GM12878 (cell line): ENCODE measurements around the gene NKD2. TPM values are rescaled to one million over a fixed set of nuclear protein-coding genes. Genes with fewer than 3 reads are reported as not detected.

Experiments used
- ATAC-seq: fragments of 200-7000 bp; cut with Tn5 transposase; 3 replicates; pipeline ENCODE4 v1.9.1; 2020; ENCODE audit warnings: mild to moderate bottlenecking, moderate library complexity
- BruUV-seq: library from RNA; stranded (reverse); fragments of 400-500 nt; replicated peaks from 2 replicates; lab custom pipeline; 2021; lab: Mats Ljungman, UMichigan
- CTCF ChIA-PET: fragments of 300-600 bp; sonication (Branson Sonifier 250); formaldehyde crosslinking; extraction: SDS; loops from one replicate; lab custom pipeline; 2021; ENCODE audit warnings: inconsistent platforms; lab: Yijun Ruan, JAX
- POLR2A ChIA-PET: fragments of 350-600 bp; formaldehyde crosslinking; extraction: SDS; loops from one replicate; lab custom pipeline; 2021; ENCODE audit warnings: inconsistent platforms; lab: Charles Lee
- RAD21 ChIA-PET: fragments of 300-600 bp; sonication (Branson Sonifier 250); formaldehyde crosslinking; loops from one replicate; lab custom pipeline; 2023; ENCODE audit warnings: antibody characterized with exemption; ENCODE audit not compliant: unreplicated experiment; lab: Charles Lee
- SMC1A ChIA-PET: fragments of 300-600 bp; sonication (Branson Sonifier 250); formaldehyde crosslinking; loops from one replicate; lab custom pipeline; 2023; ENCODE audit not compliant: unreplicated experiment, uncharacterized antibody; lab: Charles Lee
- DNase-seq: peaks from one replicate; pipeline ENCODE4 v3.0.0-alpha.2; 2011; ENCODE audit warnings: low read depth, low spot score
- FAIRE-seq: peaks from 3 replicates; lab custom pipeline; 2011; peaks lifted over from hg19 to GRCh38; lab: Jason Lieb, UNC
- H2AFZ ChIP-seq: 2 replicates; pipeline ENCODE4 v1.6.0; 2011; ENCODE audit warnings: low read depth, low read length, control low read depth; ENCODE audit not compliant: control insufficient read depth
- H3K27ac ChIP-seq: 2 replicates; pipeline ENCODE4 v1.5.1; 2011; ENCODE audit warnings: control low read depth; ENCODE audit not compliant: control insufficient read depth, insufficient read depth
- H3K27me3 ChIP-seq, 2 experiments: replicated peaks in 1 of 2; 2 replicates each; pipeline versions ENCODE4 v1.6.0 to v1.6.1; 2011; ENCODE audit warnings: low read length in 1 of 2; ENCODE audit not compliant: control insufficient read depth in 2 of 2, insufficient read depth in 2 of 2
- H3K36me3 ChIP-seq, 2 experiments: 2 replicates each; pipeline ENCODE4 v1.5.1; 2011; ENCODE audit warnings: low read length in 1 of 2; ENCODE audit not compliant: control insufficient read depth in 2 of 2, insufficient read depth in 2 of 2
- H3K4me1 ChIP-seq: 2 replicates; pipeline ENCODE4 v1.6.1; 2011; ENCODE audit warnings: mild to moderate bottlenecking, low read length, moderate library complexity, mixed read lengths; ENCODE audit not compliant: control insufficient read depth, insufficient read depth
- H3K4me2 ChIP-seq: 2 replicates; pipeline ENCODE4 v1.6.0; 2011; ENCODE audit warnings: control low read depth; ENCODE audit not compliant: control insufficient read depth, insufficient read depth
- H3K4me3 ChIP-seq: fragments of 200-600 bp; sonication (generic); 2 replicates; pipeline ENCODE4 v1.5.1; 2016
- H3K79me2 ChIP-seq: 2 replicates; pipeline ENCODE4 v1.6.0; 2011; ENCODE audit warnings: low read length; ENCODE audit not compliant: control insufficient read depth, insufficient read depth
- H3K9ac ChIP-seq: 2 replicates; pipeline ENCODE4 v1.8.0; 2011; ENCODE audit warnings: low read length, control low read depth, mixed read lengths; ENCODE audit not compliant: control insufficient read depth, insufficient read depth
- H3K9me3 ChIP-seq: replicated peaks from 3 replicates; pipeline ENCODE4 v1.5.1; 2011; ENCODE audit warnings: mild to moderate bottlenecking, low read length; ENCODE audit not compliant: control insufficient read depth, insufficient read depth
- H4K20me1 ChIP-seq: 2 replicates; pipeline ENCODE4 v1.6.0; 2011; ENCODE audit not compliant: control insufficient read depth, insufficient read depth
- CBX3 ChIP-seq: fragments of 200-600 bp; sonication (generic); IDR thresholded peaks from 2 replicates; pipeline ENCODE4 v1.6.1; 2016; ENCODE audit warnings: low read depth, borderline replicate concordance
- CBX5 ChIP-seq: sonication (generic); IDR thresholded peaks from 2 replicates; pipeline ENCODE4 v1.6.1; 2016; ENCODE audit warnings: low read depth, moderate library complexity, mild to moderate bottlenecking, inconsistent platforms
- FOS ChIP-seq: IDR thresholded peaks from 3 replicates; pipeline ENCODE4 v1.6.1; 2011; ENCODE audit warnings: borderline replicate concordance; ENCODE audit not compliant: insufficient read length; ENCODE audit errors: extremely low read depth
- GATAD2B ChIP-seq: fragments of 450-650 bp; conservative IDR thresholded peaks from 2 replicates; pipeline ENCODE4 v1.6.1; 2017; ENCODE audit warnings: low read depth, mild to moderate bottlenecking, moderate library complexity
- HCFC1 ChIP-seq: fragments of 150-350 bp; IDR thresholded peaks from 2 replicates; pipeline ENCODE4 v1.6.1; 2014; ENCODE audit warnings: low read length
- JUND ChIP-seq: IDR thresholded peaks from 2 replicates; pipeline ENCODE4 v1.6.1; 2012; ENCODE audit warnings: low read depth, mild to moderate bottlenecking, low read length, improper control_type of control experiment, moderate library complexity
- KLF5 ChIP-seq: fragments of 450-650 bp; IDR thresholded peaks from 2 replicates; pipeline ENCODE4 v1.6.1; 2014; ENCODE audit warnings: mild to moderate bottlenecking; ENCODE audit not compliant: partially characterized antibody
- MTA2 ChIP-seq: fragments of 450-650 bp; IDR thresholded peaks from 2 replicates; pipeline ENCODE4 v1.6.1; 2016; ENCODE audit warnings: low read depth, mild to moderate bottlenecking, moderate library complexity
- NR2C2 ChIP-seq: IDR thresholded peaks from 2 replicates; pipeline ENCODE4 v1.6.1; 2011; ENCODE audit warnings: borderline replicate concordance, low read depth; ENCODE audit not compliant: control insufficient read depth, insufficient read length
- RBBP5 ChIP-seq: fragments of 200-600 bp; sonication (generic); conservative IDR thresholded peaks from 2 replicates; pipeline ENCODE4 v1.6.1; 2016
- SIN3A ChIP-seq: IDR thresholded peaks from 2 replicates; pipeline ENCODE4 v1.6.1; 2012; ENCODE audit warnings: low read depth, low read length, improper control_type of control experiment
- SMAD5 ChIP-seq: IDR thresholded peaks from 2 replicates; pipeline ENCODE4 v1.6.1; 2016; ENCODE audit warnings: antibody characterized with exemption, low read depth
- ZNF274 ChIP-seq: IDR thresholded peaks from one replicate; pipeline ENCODE4 v1.8.0; 2011; ENCODE audit not compliant: insufficient read length, insufficient read depth
- WGBS: methylation state at CpG from one replicate; pipeline ENCODE4 v1.1.6; 2016; ENCODE audit warnings: low lambda C conversion rate; ENCODE audit not compliant: insufficient replicate concordance, insufficient coverage; ENCODE audit errors: missing lambda C conversion rate; 5-methylcytosine and 5-hydroxymethylcytosine counted together
- in situ Hi-C: fragments of 300-500 bp; cut with MboI; formaldehyde crosslinking; loops from 9 replicates; pipeline ENCODE4 v1.14.3; 2018; ENCODE audit warnings: mixed read lengths
- intact Hi-C: fragments of 100-400 bp; cut with micrococcal nuclease; formaldehyde crosslinking; loops from one replicate; pipeline ENCODE4 v1.14.2; 2022; ENCODE audit not compliant: unreplicated experiment
- polyA plus RNA-seq, 11 experiments: library from polyadenylated mRNA; depleted of rRNA in 4 of 11; unstranded in 6 of 11; stranded (reverse) in 5 of 11; fragments of >200 nt; fragmentation: Nextera tagmentation in 4 of 11; fragmentation: Illumina TruSeq in 1 of 11; extraction: Ambion mirVana in 4 of 11; extraction: Trizol in 1 of 11; gene quantifications; 1 replicate in 1 of 11; 2 replicates in 10 of 11; pipeline versions ENCODE4 v1.2.1 to v1.2.3, GENCODE V29; 2011 to 2016; ENCODE audit warnings: inconsistent platforms in 2 of 11, missing spikeins in 2 of 11, low read depth in 1 of 11
- total RNA-seq, 4 experiments: library from RNA; depleted of rRNA in 3 of 4; stranded (reverse); fragments of >200 nt in 3 of 4; fragmentation: Illumina TruSeq in 1 of 4; extraction: Trizol in 1 of 4; gene quantifications; 2 replicates each; pipeline versions ENCODE4 v1.2.1 to v1.2.3, GENCODE V29; 2013 to 2021
- TF ChIP-seq, protein P1 (sequence below): fragments of 150-350 bp; IDR thresholded peaks from 2 replicates; pipeline ENCODE4 v1.6.1; 2016; ENCODE audit warnings: low read depth, low read length
- TF ChIP-seq, protein P2 (sequence below): IDR thresholded peaks from 2 replicates; pipeline ENCODE4 v1.6.1; 2011; ENCODE audit warnings: borderline replicate concordance, low read depth, mild to moderate bottlenecking, moderate library complexity, low read length; ENCODE audit not compliant: insufficient read depth, poor library complexity, severe bottlenecking

The NKD2 gene
- total and polyA plus RNA-seq, 10 of the 15 experiments (the other 5 are each of a cell fraction or from before 2014, with no cell fraction given): 0.20 to 0.83 (median 0.26) TPM; not detected in 7

DNA sequence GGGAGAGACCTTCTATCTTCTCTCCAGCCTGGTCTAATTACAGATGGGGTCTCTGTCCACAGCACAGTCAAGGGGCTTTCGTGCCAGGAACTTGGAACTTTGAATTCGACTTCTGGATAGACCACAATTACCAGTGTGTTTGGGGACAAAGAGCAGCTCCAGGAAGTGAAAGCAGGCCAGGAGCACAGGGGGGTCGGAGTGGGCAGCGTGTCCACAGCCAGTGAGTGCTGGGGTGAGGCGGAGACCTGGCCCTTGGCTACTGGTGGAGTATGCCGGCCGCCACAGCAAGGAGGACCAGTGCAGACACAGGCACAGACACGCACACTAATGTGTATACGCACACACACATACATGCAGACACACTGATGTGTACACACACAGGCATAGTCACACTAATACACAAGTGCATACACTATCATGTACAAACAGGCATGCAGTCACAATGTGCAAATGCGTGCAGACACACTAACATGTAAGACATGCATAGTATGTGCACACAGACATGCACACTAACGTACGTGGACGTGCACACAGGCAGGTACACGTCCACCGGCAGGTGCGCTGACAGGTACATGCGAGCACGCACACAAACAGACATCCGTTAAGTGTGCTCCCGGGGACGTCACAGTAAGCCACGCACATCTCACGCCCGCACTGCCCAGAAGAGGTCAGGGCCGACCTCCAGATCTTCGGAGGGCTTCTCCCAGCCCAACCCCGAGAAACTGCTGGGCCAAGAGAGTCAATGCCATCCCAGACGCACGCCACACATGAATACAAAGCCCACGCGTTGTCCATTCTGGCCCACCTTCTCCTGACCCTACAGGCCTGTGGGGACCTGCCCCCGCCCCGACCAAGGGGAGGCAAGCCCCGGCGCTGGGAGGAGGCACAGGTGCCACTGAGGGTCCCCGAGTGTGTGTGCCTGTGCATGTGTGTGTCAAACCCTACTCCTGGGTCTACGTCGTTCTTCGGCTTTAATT is 46.5 kb downstream of the NKD2 start:
- FAIRE-seq: no peak
- no peak for DNase-seq
- 54% methylated on average over 35 of the region's 39 CpGs for WGBS
- no peak overlapping the region for H3K4me2 ChIP-seq
- SMC1A ChIA-PET: no interaction called here
- no peaks in the 10 kb centered on the region for H4K20me1 ChIP-seq
- no peak overlapping the region for H3K4me3 ChIP-seq
- H3K9ac ChIP-seq: no peak overlapping the region
- no peaks in the 10 kb centered on the region; a peak in 1 of 4 replicates for H3K36me3 ChIP-seq
- RAD21 ChIA-PET: no interaction called here
- ATAC-seq: no peak
- no peak overlapping the region for H2AFZ ChIP-seq
- no peak overlapping the region for H3K27ac ChIP-seq
- no TSS peak for BruUV-seq
- H3K79me2 ChIP-seq: no peaks in the 10 kb centered on the region
- POLR2A ChIA-PET: interaction anchor here (1.1 kb wide), 1 partner anchor 84 kb away, joined by 3 read pairs; no protein-coding TSS in a partner anchor
- in situ Hi-C loops: no loop called here
- H3K9me3 ChIP-seq: no peaks in the 10 kb centered on the region
- CTCF ChIA-PET: no interaction called here
- no peaks in the 10 kb centered on the region for H3K27me3 ChIP-seq
- no peaks in the 10 kb centered on the region for H3K4me1 ChIP-seq
- intact Hi-C loops: no loop called here
- TF ChIP-seq GATAD2B (no peak), KLF5 (no peak), CBX5 (no peak), CBX3 (no peak), ZNF274 (no peak), SIN3A (no peak), MTA2 (no peak), NR2C2 (no peak), RBBP5 (no peak), SMAD5 (no peak), FOS (no peak), JUND (no peak), HCFC1 (no peak)
- TF ChIP-seq, protein P1, sequence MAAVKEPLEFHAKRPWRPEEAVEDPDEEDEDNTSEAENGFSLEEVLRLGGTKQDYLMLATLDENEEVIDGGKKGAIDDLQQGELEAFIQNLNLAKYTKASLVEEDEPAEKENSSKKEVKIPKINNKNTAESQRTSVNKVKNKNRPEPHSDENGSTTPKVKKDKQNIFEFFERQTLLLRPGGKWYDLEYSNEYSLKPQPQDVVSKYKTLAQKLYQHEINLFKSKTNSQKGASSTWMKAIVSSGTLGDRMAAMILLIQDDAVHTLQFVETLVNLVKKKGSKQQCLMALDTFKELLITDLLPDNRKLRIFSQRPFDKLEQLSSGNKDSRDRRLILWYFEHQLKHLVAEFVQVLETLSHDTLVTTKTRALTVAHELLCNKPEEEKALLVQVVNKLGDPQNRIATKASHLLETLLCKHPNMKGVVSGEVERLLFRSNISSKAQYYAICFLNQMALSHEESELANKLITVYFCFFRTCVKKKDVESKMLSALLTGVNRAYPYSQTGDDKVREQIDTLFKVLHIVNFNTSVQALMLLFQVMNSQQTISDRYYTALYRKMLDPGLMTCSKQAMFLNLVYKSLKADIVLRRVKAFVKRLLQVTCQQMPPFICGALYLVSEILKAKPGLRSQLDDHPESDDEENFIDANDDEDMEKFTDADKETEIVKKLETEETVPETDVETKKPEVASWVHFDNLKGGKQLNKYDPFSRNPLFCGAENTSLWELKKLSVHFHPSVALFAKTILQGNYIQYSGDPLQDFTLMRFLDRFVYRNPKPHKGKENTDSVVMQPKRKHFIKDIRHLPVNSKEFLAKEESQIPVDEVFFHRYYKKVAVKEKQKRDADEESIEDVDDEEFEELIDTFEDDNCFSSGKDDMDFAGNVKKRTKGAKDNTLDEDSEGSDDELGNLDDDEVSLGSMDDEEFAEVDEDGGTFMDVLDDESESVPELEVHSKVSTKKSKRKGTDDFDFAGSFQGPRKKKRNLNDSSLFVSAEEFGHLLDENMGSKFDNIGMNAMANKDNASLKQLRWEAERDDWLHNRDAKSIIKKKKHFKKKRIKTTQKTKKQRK: no peak
- TF ChIP-seq, protein P2, sequence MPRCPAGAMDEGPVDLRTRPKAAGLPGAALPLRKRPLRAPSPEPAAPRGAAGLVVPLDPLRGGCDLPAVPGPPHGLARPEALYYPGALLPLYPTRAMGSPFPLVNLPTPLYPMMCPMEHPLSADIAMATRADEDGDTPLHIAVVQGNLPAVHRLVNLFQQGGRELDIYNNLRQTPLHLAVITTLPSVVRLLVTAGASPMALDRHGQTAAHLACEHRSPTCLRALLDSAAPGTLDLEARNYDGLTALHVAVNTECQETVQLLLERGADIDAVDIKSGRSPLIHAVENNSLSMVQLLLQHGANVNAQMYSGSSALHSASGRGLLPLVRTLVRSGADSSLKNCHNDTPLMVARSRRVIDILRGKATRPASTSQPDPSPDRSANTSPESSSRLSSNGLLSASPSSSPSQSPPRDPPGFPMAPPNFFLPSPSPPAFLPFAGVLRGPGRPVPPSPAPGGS: no peak
